GM18858 (cell line): ENCODE measurements around the gene QRICH2.
A peak's percentile ranks its signal among the peaks of the same experiment; 100 is the strongest.
"Not testable (repeated sequence)": the region's sequence is repeated elsewhere in the genome, so short reads cannot be mapped to it uniquely, and the experiment has no call there.

Source experiments
- ATAC-seq: cut with Tn5 transposase; IDR thresholded peaks from one replicate; pipeline ENCODE4 v1.9.1; 2021; ENCODE audit not compliant: unreplicated experiment

QRICH2 gene

GRCh38 chr17:76267051-76267576, 41.0 kb downstream of the QRICH2 start:
- ATAC-seq: no peak

GRCh38 chr17:76266244-76266938, 41.7 kb downstream of the QRICH2 start:
- no peak for ATAC-seq

- no peak for ATAC-seq
Measured at GRCh38 chr17:76265624-76266243, 42.3 kb downstream of the QRICH2 start.

- ATAC-seq: peak; percentile 49
Measured at GRCh38 chr17:76264755-76265623, 43.1 kb downstream of the QRICH2 start, which contains the start of gene UBALD2. Gene UBALD2, plus strand, starts transcription at chr17:76265348. Its CDS starts 158 bp downstream, at chr17:76265506.

- ATAC-seq: no peak
Measured at GRCh38 chr17:76264425-76264754, 43.7 kb downstream of the QRICH2 start.

GRCh38 chr17:76263896-76264295, 44.2 kb downstream of the QRICH2 start:
- no peak for ATAC-seq

GRCh38 chr17:76262732-76263344, 45.2 kb downstream of the QRICH2 start:
- no peak for ATAC-seq

GRCh38 chr17:76261421-76262215, 46.5 kb downstream of the QRICH2 start:
- ATAC-seq: no peak

GRCh38 chr17:76260669-76261068, 47.4 kb downstream of the QRICH2 start:
- ATAC-seq: no peak

GRCh38 chr17:76260220-76260619, 47.9 kb downstream of the QRICH2 start:
- ATAC-seq: no peak

- ATAC-seq: not testable (repeated sequence)
Measured at GRCh38 chr17:76256430-76257050, 51.5 kb downstream of the QRICH2 start.

- ATAC-seq: no peak
Measured at GRCh38 chr17:76255801-76256429, 52.2 kb downstream of the QRICH2 start.

GRCh38 chr17:76254275-76254674, 53.8 kb downstream of the QRICH2 start:
- ATAC-seq: no peak

- no peak for ATAC-seq
Measured at GRCh38 chr17:76253841-76254240, 54.2 kb downstream of the QRICH2 start.

- ATAC-seq: not testable (repeated sequence)
Measured at GRCh38 chr17:76252967-76253766, 54.9 kb downstream of the QRICH2 start.

GRCh38 chr17:76252040-76252954, 55.8 kb downstream of the QRICH2 start:
- no peak for ATAC-seq

- no peak for ATAC-seq
Measured at GRCh38 chr17:76251478-76252039, 56.5 kb downstream of the QRICH2 start.
